ENCODE data around the gene PARP14. TPM values are rescaled to one million over a fixed set of nuclear protein-coding genes. Genes with fewer than 3 reads are reported as not detected.

The PARP14 gene
- total RNA-seq, 1 experiment from 2014 or later, result 73.7 TPM

DNA sequence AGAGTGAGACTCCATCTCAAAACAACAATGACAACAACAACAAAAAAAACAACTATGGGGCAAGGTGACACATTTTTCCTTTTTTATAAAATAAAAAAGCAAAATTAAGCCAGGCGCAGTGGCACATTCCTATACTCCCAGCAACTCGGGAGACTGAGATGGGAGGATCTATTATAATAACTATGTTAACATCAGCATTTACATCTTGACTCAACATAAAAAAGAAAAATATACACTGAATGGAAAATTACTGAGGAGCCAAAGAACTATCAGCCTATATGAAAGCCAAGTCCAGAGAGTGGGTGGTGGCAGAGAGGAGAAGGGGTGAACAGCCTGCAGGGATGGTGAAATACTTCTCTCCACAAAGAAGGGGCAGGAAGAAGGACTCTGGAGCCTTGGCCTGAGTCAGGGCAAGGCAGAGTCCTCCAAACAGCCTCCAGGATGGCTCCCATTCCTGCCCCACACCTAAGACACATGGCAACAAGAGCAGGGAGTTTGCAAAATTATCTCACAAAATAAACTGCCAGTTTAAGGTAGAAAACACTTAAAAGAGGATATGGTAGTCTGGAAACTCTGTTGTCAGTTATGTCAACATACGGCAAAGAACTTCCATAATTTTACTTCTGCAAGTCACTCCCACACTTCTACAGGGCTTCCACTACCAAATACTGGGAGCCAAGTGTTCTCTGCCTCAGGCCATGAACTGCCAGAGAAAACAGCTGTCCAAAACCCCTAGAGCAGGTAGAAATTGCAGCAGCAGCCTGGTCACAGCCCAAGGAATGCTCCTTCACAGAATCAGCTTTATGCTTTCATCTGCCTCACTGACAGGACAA lies 87.1 kb downstream of the PARP14 start:
- DNase-seq (ENCODE audit: low read depth), result no peak

DNA sequence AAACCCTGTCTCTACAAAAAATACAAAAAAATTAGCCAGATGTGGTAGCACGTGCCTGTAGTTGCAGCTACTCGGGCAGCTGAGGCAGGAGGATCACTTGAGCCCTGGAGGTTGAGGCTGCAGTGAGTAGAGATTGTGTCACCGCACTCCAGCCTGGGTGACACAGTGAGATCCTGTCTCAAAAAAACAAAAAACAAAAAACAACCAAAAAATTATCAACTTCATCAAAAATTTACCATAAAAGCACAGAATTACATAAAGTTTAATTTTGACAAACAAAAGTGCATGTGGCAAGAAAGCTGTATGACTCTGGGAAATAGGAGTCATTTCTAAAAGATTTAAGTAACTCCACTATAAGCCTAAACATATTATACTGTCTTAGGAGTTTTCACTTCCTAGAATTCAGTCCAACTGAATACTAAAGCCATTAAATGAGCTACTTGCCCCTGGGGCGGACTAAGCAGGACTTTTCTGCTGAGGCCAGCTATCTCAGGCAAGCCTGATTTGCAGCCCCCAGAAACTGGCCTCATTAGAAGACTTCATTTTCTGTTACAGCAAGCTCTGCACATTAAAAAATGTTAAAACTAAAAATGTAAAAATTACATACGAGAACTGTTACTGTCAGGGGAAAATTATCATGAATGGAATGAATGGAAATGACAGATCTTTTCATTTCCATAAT lies 90.0 kb downstream of the PARP14 start:
- DNase-seq (ENCODE audit: low read depth), result no peak

GRCh38 chr3:122772827-122773226 lies 92.2 kb downstream of the PARP14 start:
- DNase-seq (ENCODE audit: low read depth), result no peak

GRCh38 chr3:122773944-122774509 lies 93.4 kb downstream of the PARP14 start:
- DNase-seq (ENCODE audit: low read depth), result no peak

DNA sequence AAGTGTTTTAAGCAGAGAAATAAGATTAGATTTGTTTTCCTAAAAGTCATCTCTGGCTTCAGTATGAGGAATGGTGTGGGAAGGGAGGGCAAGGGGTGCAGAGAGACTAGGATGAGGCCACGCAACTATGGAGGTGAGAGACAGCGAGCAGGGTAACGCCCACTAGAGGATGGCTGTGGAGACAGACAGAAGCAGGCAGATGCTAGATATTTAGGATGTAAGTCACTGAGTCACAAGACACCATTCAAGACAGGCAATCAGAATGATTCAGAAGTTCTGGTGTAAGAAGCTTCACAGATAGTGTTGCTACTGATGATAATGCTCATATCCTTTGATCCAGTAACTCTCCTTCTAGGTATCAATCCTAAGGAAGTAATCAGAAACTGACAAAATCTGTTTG lies 93.9 kb downstream of the PARP14 start:
- DNase-seq (ENCODE audit: low read depth), result peak; percentile 7

DNA sequence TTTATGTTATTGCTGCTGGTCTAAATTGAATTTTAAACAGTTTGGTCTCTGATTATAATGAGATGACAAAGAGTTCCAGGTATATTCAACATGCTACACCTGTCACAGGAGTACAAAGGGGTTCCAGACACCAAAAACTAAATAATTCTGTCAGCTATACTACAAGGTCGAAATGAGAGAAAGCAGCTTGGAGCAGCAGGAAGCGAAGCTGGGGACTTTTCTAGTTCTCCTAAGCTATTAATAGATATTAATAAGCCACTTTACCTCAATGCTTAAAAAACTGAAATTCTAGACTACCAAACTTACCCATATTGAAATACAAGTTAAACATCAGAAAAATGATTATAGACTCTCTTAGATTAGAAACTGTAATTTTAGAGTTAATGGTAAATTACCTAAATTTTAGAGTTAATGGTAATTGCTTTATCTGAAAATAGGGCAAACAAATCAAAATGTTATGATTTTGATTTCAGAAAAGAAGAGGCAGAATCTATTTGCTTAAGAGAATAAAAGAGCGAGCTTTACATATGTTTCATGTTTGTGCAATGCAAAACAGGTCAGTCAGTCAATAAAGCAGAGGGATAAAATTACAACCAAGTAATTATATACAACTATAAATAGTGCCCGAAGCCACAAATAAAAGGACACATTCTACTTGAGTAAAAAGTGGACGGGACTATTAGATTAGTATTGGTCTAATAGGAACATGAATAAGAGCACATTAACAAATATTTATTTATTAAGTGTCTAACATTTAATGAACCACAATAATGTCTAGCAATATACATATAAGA lies 96.2 kb downstream of the PARP14 start:
- DNase-seq (ENCODE audit: low read depth), result no peak

DNA sequence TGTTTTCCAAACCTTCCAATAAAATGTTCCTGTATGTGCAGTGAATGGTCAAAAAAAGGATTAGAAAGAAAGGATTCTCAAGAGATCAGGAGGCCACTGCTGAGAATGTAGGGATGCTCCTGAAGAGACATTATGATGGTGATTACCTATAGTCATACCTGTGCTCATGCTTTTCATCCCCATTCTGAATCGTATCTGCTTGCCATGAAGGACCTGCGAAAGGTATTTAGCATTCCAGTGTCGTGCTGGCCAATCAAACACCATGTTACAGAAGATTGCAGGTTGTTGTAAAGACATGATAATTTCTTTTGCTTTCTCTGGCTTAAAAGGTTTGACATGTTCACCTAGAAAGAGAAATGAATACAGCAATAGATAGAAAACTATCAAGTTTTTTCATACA lies 96.9 kb downstream of the PARP14 start:
- DNase-seq (ENCODE audit: low read depth), result no peak

Other genes starting within 250 kb of the PARP14 start
- gene KPNA1, start 165.9 kb upstream of the PARP14 start, total RNA-seq (2014; rRNA removed; shearing (Covaris generic)), result 33.3 and 34.7 TPM in 2 replicates
- gene PARP9, start 116.5 kb upstream of the PARP14 start, total RNA-seq (2014; rRNA removed; shearing (Covaris generic)), result 17.4 and 22.1 TPM in 2 replicates
- gene DTX3L, start 116.5 kb upstream of the PARP14 start, total RNA-seq (2014; rRNA removed; shearing (Covaris generic)), result 24.3 and 24.9 TPM in 2 replicates
- gene PARP15, start 103.2 kb upstream of the PARP14 start, total RNA-seq (2014; rRNA removed; shearing (Covaris generic)), result 0.10 TPM in 1 of 2 replicates, not detected in the other
- 6.2 and 6.7 TPM in 2 replicates for gene HSPBAP1, start 113.0 kb downstream of the PARP14 start, total RNA-seq (2014; rRNA removed; shearing (Covaris generic))
- 10.6 and 12.1 TPM in 2 replicates for gene SLC49A4, start 114.2 kb downstream of the PARP14 start, total RNA-seq (2014; rRNA removed; shearing (Covaris generic))